Stimulated activated CD8-positive, alpha-beta memory T cell treated with anti-CD3 and anti-CD28 coated beads, Interleukin-4, amount 100 ng/mL, for 1 hour (primary cell): ENCODE results near the gene MAN2A2.
"Not testable (repeated sequence)": the region's sequence is repeated elsewhere in the genome, so short reads cannot be mapped to it uniquely, and the experiment has no call there.

Source experiments
- DNase-seq, 2 donors: peaks; one replicate each; pipeline ENCODE4 v3.0.0-alpha.2; 2020; ENCODE audit warnings: low read depth in 2 of 2, low spot score in 1 of 2

Gene MAN2A2

GRCh38 chr15:90883976-90884718 lies 19.0 kb upstream of the MAN2A2 start, which contains the start of gene FES:
Gene FES, plus strand, starts transcription at chr15:90884504. Its CDS starts 542 bp downstream, at chr15:90885046.
- no peak for DNase-seq

GRCh38 chr15:90884719-90885431 lies 18.2 kb upstream of the MAN2A2 start:
- DNase-seq, result no peak

- DNase-seq, result peak; percentile 61 to 68
Observed at GRCh38 chr15:90885432-90886290, 17.4 kb upstream of the MAN2A2 start.

- DNase-seq, result no peak
Observed at GRCh38 chr15:90886291-90886614, 16.8 kb upstream of the MAN2A2 start.

GRCh38 chr15:90887037-90887481 lies 16.0 kb upstream of the MAN2A2 start:
- DNase-seq, result no peak

- no peak for DNase-seq
Observed at GRCh38 chr15:90889313-90889730, 13.8 kb upstream of the MAN2A2 start.

GRCh38 chr15:90889736-90890456 lies 13.2 kb upstream of the MAN2A2 start:
- no peak for DNase-seq

GRCh38 chr15:90890839-90891238 lies 12.3 kb upstream of the MAN2A2 start:
- no peak for DNase-seq

- no peak for DNase-seq
Observed at GRCh38 chr15:90891346-90891949, 11.7 kb upstream of the MAN2A2 start.

- DNase-seq, result no peak
Observed at GRCh38 chr15:90892023-90892422, 11.1 kb upstream of the MAN2A2 start.

GRCh38 chr15:90892498-90893174 lies 10.5 kb upstream of the MAN2A2 start:
- DNase-seq, result no peak

GRCh38 chr15:90893175-90894090 lies 9.7 kb upstream of the MAN2A2 start:
- DNase-seq, result no peak

GRCh38 chr15:90895571-90896117 lies 7.5 kb upstream of the MAN2A2 start:
- DNase-seq, result no peak

GRCh38 chr15:90897131-90897655 lies 5.9 kb upstream of the MAN2A2 start:
- not testable (repeated sequence) for DNase-seq

GRCh38 chr15:90901175-90902039 lies 1.7 kb upstream of the MAN2A2 start:
- DNase-seq, result no peak

GRCh38 chr15:90902040-90902839 lies 862 bp upstream of the MAN2A2 start:
- DNase-seq, result peak; percentile 25 to 42
